ENCODE measurements around the gene SEC14L1.

The SEC14L1 gene

GRCh38 chr17:77105706-77106105, 35.1 kb upstream of the SEC14L1 start:
- DNase-seq (ENCODE audit: low spot score) = no peak
- ATAC-seq (ENCODE audit: low read depth) = no peak
- Histone ChIP-seq H3K27ac (ENCODE audit: poor library complexity, severe bottlenecking) (no peak overlapping the region), H3K36me3 (ENCODE audit: low read depth) (no peaks in the 10 kb centered on the region), H3K4me3 (ENCODE audit: severe bottlenecking) (no peak overlapping the region), H3K4me1 (ENCODE audit: insufficient read depth, poor library complexity, severe bottlenecking) (peaks cover 7% of the 10 kb centered on the region), H3K27me3 (ENCODE audit: insufficient read depth, poor library complexity, severe bottlenecking) (no peaks in the 10 kb centered on the region), H3K9me3 (ENCODE audit: severe bottlenecking) (no peaks in the 10 kb centered on the region)
- TF ChIP-seq CTCF (IDR thresholded peaks at IDR 0.05; ENCODE audit: poor library complexity, severe bottlenecking) = no peak

- no peaks in the 10 kb centered on the region for H3K9me3 ChIP-seq (ENCODE audit: severe bottlenecking)
- ATAC-seq (ENCODE audit: low read depth) (no peak), DNase-seq (ENCODE audit: low spot score) (no peak)
- no peaks in the 10 kb centered on the region for H3K36me3 ChIP-seq (ENCODE audit: low read depth)
- no peaks in the 10 kb centered on the region for H3K27me3 ChIP-seq (ENCODE audit: insufficient read depth, poor library complexity, severe bottlenecking)
- no peak overlapping the region for H3K4me3 ChIP-seq (ENCODE audit: severe bottlenecking)
- peaks cover 7% of the 10 kb centered on the region for H3K4me1 ChIP-seq (ENCODE audit: insufficient read depth, poor library complexity, severe bottlenecking)
- TF ChIP-seq CTCF (IDR thresholded peaks at IDR 0.05; ENCODE audit: poor library complexity, severe bottlenecking) = no peak
- no peak overlapping the region for H3K27ac ChIP-seq (ENCODE audit: poor library complexity, severe bottlenecking)
These were observed 33.9 kb upstream of the SEC14L1 start for GRCh38 chr17:77106874-77107358.

- DNase-seq (ENCODE audit: low spot score) = no peak
- Histone ChIP-seq H3K4me3 (ENCODE audit: severe bottlenecking) (no peak overlapping the region), H3K36me3 (ENCODE audit: low read depth) (no peaks in the 10 kb centered on the region), H3K27me3 (ENCODE audit: insufficient read depth, poor library complexity, severe bottlenecking) (no peaks in the 10 kb centered on the region), H3K27ac (ENCODE audit: poor library complexity, severe bottlenecking) (no peak overlapping the region), H3K4me1 (ENCODE audit: insufficient read depth, poor library complexity, severe bottlenecking) (peaks cover 7% of the 10 kb centered on the region), H3K9me3 (ENCODE audit: severe bottlenecking) (no peaks in the 10 kb centered on the region)
- no peak for ATAC-seq (ENCODE audit: low read depth)
- no peak for TF ChIP-seq CTCF (IDR thresholded peaks at IDR 0.05; ENCODE audit: poor library complexity, severe bottlenecking)
These were observed 33.0 kb upstream of the SEC14L1 start for GRCh38 chr17:77107506-77108433.

GRCh38 chr17:77109159-77109759, 31.5 kb upstream of the SEC14L1 start:
- peaks cover 7% of the 10 kb centered on the region for H3K4me1 ChIP-seq (ENCODE audit: insufficient read depth, poor library complexity, severe bottlenecking)
- H3K27ac ChIP-seq (ENCODE audit: poor library complexity, severe bottlenecking) = peak overlapping the region; percentile 29
- no peak for TF ChIP-seq CTCF (IDR thresholded peaks at IDR 0.05; ENCODE audit: poor library complexity, severe bottlenecking)
- ATAC-seq (ENCODE audit: low read depth) (no peak), DNase-seq (ENCODE audit: low spot score) (no peak)
- no peaks in the 10 kb centered on the region for H3K27me3 ChIP-seq (ENCODE audit: insufficient read depth, poor library complexity, severe bottlenecking)
- H3K4me3 ChIP-seq (ENCODE audit: severe bottlenecking) = no peak overlapping the region
- H3K9me3 ChIP-seq (ENCODE audit: severe bottlenecking) = no peaks in the 10 kb centered on the region
- H3K36me3 ChIP-seq (ENCODE audit: low read depth) = no peaks in the 10 kb centered on the region
